ENCODE measurements around the gene MCUB.

- TF ChIP-seq ZNF214 (tag by site-specific recombination; IDR thresholded peaks at IDR 0.05; ENCODE audit: borderline replicate concordance) (no peak), GFI1B (tag by site-specific recombination; IDR thresholded peaks at IDR 0.05) (no peak), ZNF155 (tag by site-specific recombination; IDR thresholded peaks at IDR 0.05) (no peak)
These were observed 56.2 kb downstream of the MCUB start for GRCh38 chr4:109616243-109616642.
